Smooth muscle cell (in vitro differentiated cells): Measurements from ENCODE around the gene MGAT3. TPM values are rescaled to one million over a fixed set of nuclear protein-coding genes. Genes with fewer than 3 reads are reported as not detected.

Source experiments
- DNase-seq: peaks from one replicate; lab custom pipeline; 2025; ENCODE audit not compliant: unreplicated experiment; lab: John Stamatoyannopoulos, UW
- H2AFZ ChIP-seq: fragments of 200-600 bp; sonication (generic); 2 replicates; pipeline ENCODE4 v1.6.0; 2016; ENCODE audit warnings: antibody characterized with exemption, low read depth, mild to moderate bottlenecking
- H3F3A ChIP-seq: fragments of 200-600 bp; sonication (generic); 2 replicates; pipeline ENCODE4 v1.6.0; 2017; ENCODE audit warnings: antibody characterized with exemption, low read depth
- H3K27ac ChIP-seq: fragments of 200-600 bp; sonication (generic); 2 replicates; pipeline ENCODE4 v1.5.1; 2016; ENCODE audit warnings: low read depth, mild to moderate bottlenecking
- H3K27me3 ChIP-seq: fragments of 200-600 bp; sonication (generic); 2 replicates; pipeline ENCODE4 v1.6.1; 2016; ENCODE audit warnings: low read depth, mild to moderate bottlenecking
- H3K36me3 ChIP-seq: fragments of 200-600 bp; sonication (generic); 2 replicates; pipeline ENCODE4 v1.5.1; 2016; ENCODE audit warnings: low read depth
- H3K4me1 ChIP-seq: fragments of 200-600 bp; sonication (generic); 2 replicates; pipeline ENCODE4 v1.5.1; 2016; ENCODE audit warnings: low read depth
- H3K4me2 ChIP-seq: fragments of 200-600 bp; sonication (generic); 2 replicates; pipeline ENCODE4 v1.6.0; 2016; ENCODE audit warnings: mild to moderate bottlenecking
- H3K4me3 ChIP-seq: fragments of 200-600 bp; sonication (generic); 2 replicates; pipeline ENCODE4 v1.5.1; 2016; ENCODE audit warnings: mild to moderate bottlenecking
- H3K79me2 ChIP-seq: fragments of 200-600 bp; sonication (generic); 2 replicates; pipeline ENCODE4 v1.6.0; 2016; ENCODE audit warnings: low read depth, mild to moderate bottlenecking
- H3K9ac ChIP-seq: fragments of 200-600 bp; sonication (generic); 2 replicates; pipeline ENCODE4 v1.6.0; 2016; ENCODE audit warnings: low read depth
- H3K9me3 ChIP-seq: fragments of 200-600 bp; sonication (generic); replicated peaks from 2 replicates; pipeline ENCODE4 v1.5.1; 2016; ENCODE audit warnings: low read depth
- H4K20me1 ChIP-seq: fragments of 200-600 bp; sonication (generic); 2 replicates; pipeline ENCODE4 v1.6.0; 2016; ENCODE audit warnings: low read depth
- WGBS: methylation state at CpG from one replicate; pipeline ENCODE4 v1.1.7; 2016; ENCODE audit warnings: low lambda C conversion rate; 5-methylcytosine and 5-hydroxymethylcytosine counted together
- polyA plus RNA-seq: library from polyadenylated mRNA; unstranded; fragments of >200 nt; fragmentation: Nextera tagmentation; extraction: Ambion mirVana; gene quantifications from 2 replicates; pipeline ENCODE4 v1.2.1, GENCODE V29; 2016
- total RNA-seq: library from RNA; depleted of rRNA; stranded (reverse); fragments of >200 nt; gene quantifications from 2 replicates; pipeline ENCODE4 v1.2.3, GENCODE V29; 2014
- TF ChIP-seq, protein P1 (sequence below): fragments of 200-600 bp; sonication (generic); IDR thresholded peaks from 2 replicates; pipeline ENCODE4 v1.5.1; 2017; ENCODE audit warnings: borderline replicate concordance, mild to moderate bottlenecking, antibody characterized with exemption; ENCODE audit not compliant: insufficient read depth, poor library complexity, severe bottlenecking

Gene MGAT3
- total and polyA plus RNA-seq, 2 experiments from 2014 or later = 3.9 to 7.8 TPM

DNA sequence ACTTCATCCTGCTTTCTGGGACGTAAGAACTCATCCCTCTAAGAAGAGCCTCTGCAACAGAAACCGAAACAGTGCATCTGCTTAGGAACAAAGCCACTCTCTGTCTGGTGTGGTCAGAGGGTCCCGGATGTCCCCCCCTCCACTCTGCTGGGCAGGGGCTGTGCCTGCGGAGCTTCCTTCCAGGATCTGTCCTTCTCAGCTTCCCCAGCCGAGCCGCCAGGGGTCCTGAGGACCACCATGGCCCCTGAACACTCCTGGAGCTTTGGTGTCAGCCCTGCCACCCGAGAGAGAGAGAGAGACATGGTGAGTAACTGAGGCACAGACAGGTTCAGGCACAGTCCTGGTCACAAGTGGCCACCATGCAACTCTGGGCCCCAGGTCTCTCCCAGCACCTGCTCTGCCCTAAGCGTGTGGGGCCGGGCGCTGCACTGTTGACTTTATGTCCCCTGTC is 24.4 kb upstream of the MGAT3 start:
- TF ChIP-seq, protein P1, sequence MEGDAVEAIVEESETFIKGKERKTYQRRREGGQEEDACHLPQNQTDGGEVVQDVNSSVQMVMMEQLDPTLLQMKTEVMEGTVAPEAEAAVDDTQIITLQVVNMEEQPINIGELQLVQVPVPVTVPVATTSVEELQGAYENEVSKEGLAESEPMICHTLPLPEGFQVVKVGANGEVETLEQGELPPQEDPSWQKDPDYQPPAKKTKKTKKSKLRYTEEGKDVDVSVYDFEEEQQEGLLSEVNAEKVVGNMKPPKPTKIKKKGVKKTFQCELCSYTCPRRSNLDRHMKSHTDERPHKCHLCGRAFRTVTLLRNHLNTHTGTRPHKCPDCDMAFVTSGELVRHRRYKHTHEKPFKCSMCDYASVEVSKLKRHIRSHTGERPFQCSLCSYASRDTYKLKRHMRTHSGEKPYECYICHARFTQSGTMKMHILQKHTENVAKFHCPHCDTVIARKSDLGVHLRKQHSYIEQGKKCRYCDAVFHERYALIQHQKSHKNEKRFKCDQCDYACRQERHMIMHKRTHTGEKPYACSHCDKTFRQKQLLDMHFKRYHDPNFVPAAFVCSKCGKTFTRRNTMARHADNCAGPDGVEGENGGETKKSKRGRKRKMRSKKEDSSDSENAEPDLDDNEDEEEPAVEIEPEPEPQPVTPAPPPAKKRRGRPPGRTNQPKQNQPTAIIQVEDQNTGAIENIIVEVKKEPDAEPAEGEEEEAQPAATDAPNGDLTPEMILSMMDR = no peak
- Histone ChIP-seq H3K4me3 (no peak overlapping the region), H3K4me2 (no peak overlapping the region), H3K9me3 (no peaks in the 10 kb centered on the region), H3K27me3 (no peaks in the 10 kb centered on the region), H3K36me3 (no peaks in the 10 kb centered on the region), H3K9ac (no peak overlapping the region), H3K4me1 (peaks cover 11% of the 10 kb centered on the region), H3K79me2 (no peaks in the 10 kb centered on the region), H3K27ac (no peak overlapping the region), H4K20me1 (no peaks in the 10 kb centered on the region), H3F3A (no peaks in the 10 kb centered on the region), H2AFZ (no peak overlapping the region)
- 95% methylated on average over 10 of the region's 10 CpGs for WGBS
- no peak for DNase-seq

DNA sequence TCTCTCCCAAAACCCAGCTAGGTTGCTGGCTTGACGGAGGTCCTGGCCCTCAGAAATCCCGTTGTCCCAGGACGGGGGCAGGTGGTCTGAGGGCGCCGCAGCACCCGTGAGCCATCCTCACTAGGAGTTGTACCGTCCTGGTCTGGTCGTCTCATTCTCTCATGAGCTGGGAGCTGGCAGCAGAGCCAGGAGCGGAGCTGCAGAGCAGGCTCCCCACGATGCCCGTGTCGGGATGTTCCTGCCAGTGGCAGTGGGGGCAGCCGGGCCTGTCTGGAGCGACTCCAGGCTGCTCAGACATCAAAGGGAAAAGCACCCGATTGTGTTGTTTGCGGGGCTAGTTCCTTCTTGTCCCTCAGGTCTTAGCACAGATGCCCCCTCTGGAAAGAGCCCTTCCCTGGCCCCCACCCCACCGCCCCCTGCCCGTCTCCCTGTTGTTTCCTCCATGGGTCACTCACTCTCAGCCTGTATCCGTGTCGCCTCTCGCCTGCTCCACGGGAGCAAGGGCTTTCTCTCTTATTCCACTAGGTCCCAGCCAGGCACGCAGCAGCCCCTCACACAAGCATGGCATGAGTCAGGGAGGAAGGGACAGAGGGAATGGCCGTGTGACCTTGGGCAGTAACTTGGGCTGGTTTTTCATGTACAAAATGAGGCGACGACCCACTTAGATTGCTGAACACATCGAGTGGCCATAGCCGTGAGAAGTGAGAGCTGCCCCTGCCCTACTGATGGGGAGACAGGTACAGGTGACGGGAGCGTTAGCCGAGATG is 23.2 kb upstream of the MGAT3 start:
- H4K20me1 ChIP-seq = no peaks in the 10 kb centered on the region
- H3K4me2 ChIP-seq = no peak overlapping the region
- H3K4me1 ChIP-seq = peaks cover 4% of the 10 kb centered on the region
- WGBS = 95% methylated on average over 31 of the region's 31 CpGs
- H3K79me2 ChIP-seq = no peaks in the 10 kb centered on the region
- H3K36me3 ChIP-seq = no peaks in the 10 kb centered on the region
- no peak overlapping the region for H3K27ac ChIP-seq
- H2AFZ ChIP-seq = no peak overlapping the region
- TF ChIP-seq, protein P1 = no peak
- H3K4me3 ChIP-seq = no peak overlapping the region
- no peaks in the 10 kb centered on the region for H3F3A ChIP-seq
- H3K9ac ChIP-seq = no peak overlapping the region
- no peak for DNase-seq
- H3K27me3 ChIP-seq = no peaks in the 10 kb centered on the region
- no peaks in the 10 kb centered on the region for H3K9me3 ChIP-seq

DNA sequence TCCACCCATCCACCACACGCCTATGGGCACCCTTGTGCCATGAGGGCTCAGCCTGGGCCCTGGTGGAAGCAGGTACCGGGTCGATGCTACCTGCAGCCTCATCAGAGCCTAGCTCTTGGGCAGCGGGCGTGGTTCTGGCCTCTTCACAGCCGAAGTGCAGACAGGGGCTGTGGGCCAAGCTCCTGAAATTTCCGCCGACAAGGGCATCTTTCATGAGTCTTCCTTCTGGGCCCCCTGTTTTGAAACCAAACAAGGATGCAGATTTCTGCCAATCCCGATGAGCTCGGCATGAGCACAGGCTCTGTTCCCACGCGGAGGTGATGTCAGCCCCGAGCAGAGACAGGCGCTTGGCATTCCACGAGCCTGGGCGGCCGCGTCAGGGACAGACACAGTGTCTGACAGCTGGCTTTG is 22.6 kb upstream of the MGAT3 start:
- H3K4me1 ChIP-seq = no peaks in the 10 kb centered on the region
- no peak for DNase-seq
- H3F3A ChIP-seq = no peaks in the 10 kb centered on the region
- TF ChIP-seq, protein P1 = no peak
- no peaks in the 10 kb centered on the region for H3K27me3 ChIP-seq
- H3K4me3 ChIP-seq = no peak overlapping the region
- H3K9me3 ChIP-seq = no peaks in the 10 kb centered on the region
- no peak overlapping the region for H3K27ac ChIP-seq
- no peak overlapping the region for H3K4me2 ChIP-seq
- H2AFZ ChIP-seq = no peak overlapping the region
- no peaks in the 10 kb centered on the region for H3K36me3 ChIP-seq
- no peaks in the 10 kb centered on the region for H3K79me2 ChIP-seq
- no peaks in the 10 kb centered on the region for H4K20me1 ChIP-seq
- WGBS = 68% methylated on average over 18 of the region's 18 CpGs
- no peak overlapping the region for H3K9ac ChIP-seq

DNA sequence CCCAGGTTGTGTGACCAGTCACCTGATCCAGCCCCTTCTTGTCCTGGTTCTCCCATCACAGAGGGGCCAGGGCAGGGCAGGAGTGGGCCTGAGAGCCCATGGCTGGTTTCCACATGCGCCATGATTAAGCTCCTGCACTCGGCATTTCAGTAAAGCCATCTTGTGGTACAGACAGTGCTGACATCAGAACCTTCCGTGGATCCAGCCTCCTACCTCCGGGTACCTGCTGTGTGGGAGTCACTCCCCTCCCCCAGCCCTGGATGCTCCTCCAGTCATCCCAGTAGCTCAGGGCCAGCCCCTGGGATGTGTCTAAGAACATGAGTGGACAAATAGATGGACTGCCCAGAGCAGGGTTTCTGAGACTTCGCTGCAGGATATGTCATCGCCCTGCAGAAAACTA is 22.1 kb upstream of the MGAT3 start:
- Histone ChIP-seq H3K4me1 (no peaks in the 10 kb centered on the region), H4K20me1 (no peaks in the 10 kb centered on the region), H3K4me2 (no peak overlapping the region), H3F3A (no peaks in the 10 kb centered on the region), H2AFZ (no peak overlapping the region), H3K9me3 (no peaks in the 10 kb centered on the region), H3K36me3 (no peaks in the 10 kb centered on the region), H3K9ac (no peak overlapping the region), H3K4me3 (no peak overlapping the region), H3K27me3 (no peaks in the 10 kb centered on the region), H3K79me2 (no peaks in the 10 kb centered on the region), H3K27ac (no peak overlapping the region)
- 78% methylated on average over 6 of the region's 6 CpGs for WGBS
- TF ChIP-seq, protein P1 = no peak
- DNase-seq = no peak
